Suprapubic skin (tissue), 4 donors: ENCODE measurements around the gene GH1. TPM values are rescaled to one million over a fixed set of nuclear protein-coding genes. Genes with fewer than 3 reads are reported as not detected.

Source experiments
- DNase-seq, 2 donors: peaks; one replicate each; pipeline ENCODE4 v3.0.0-alpha.2; 2019; ENCODE audit warnings: low spot score in 2 of 2
- H3K27ac ChIP-seq: fragments of 200-600 bp; sonication (generic); one replicate; pipeline ENCODE4 v1.5.1; 2019
- H3K27me3 ChIP-seq: fragments of 200-600 bp; sonication (generic); one replicate; pipeline ENCODE4 v1.5.1; 2019
- H3K36me3 ChIP-seq: fragments of 200-600 bp; sonication (generic); one replicate; pipeline ENCODE4 v1.5.1; 2019
- H3K4me1 ChIP-seq: fragments of 200-600 bp; sonication (generic); one replicate; pipeline ENCODE4 v1.5.1; 2019
- H3K4me3 ChIP-seq: fragments of 200-600 bp; sonication (generic); one replicate; pipeline ENCODE4 v1.5.1; 2019; ENCODE audit warnings: mild to moderate bottlenecking
- H3K9me3 ChIP-seq: fragments of 200-600 bp; sonication (generic); one replicate; pipeline ENCODE4 v1.5.1; 2019
- CTCF ChIP-seq, 2 donors: fragments of 200-600 bp in 1 of 2; fragments of 450-650 bp in 1 of 2; sonication (generic) in 1 of 2; IDR thresholded peaks; one replicate each; pipeline ENCODE4 v1.5.1; 2016 to 2019; ENCODE audit warnings: antibody characterized with exemption in 2 of 2, mild to moderate bottlenecking in 1 of 2, moderate library complexity in 1 of 2
- EP300 ChIP-seq: sonication (generic); formaldehyde crosslinking; IDR thresholded peaks from one replicate; pipeline ENCODE4 v1.6.1; 2017; ENCODE audit warnings: antibody characterized with exemption
- POLR2A ChIP-seq, 2 donors: fragments of 450-650 bp; IDR thresholded peaks; one replicate each; pipeline ENCODE4 v1.6.1; 2017; ENCODE audit warnings: antibody characterized with exemption in 2 of 2, mild to moderate bottlenecking in 2 of 2, moderate library complexity in 2 of 2
- POLR2AphosphoS5 ChIP-seq, 3 donors: sonication (generic); formaldehyde crosslinking; IDR thresholded peaks; one replicate each; pipeline ENCODE4 v1.6.1; 2017; ENCODE audit warnings: antibody characterized with exemption in 3 of 3
- WGBS: methylation state at CpG from one replicate; pipeline ENCODE4 v1.1.5; 2018; 5-methylcytosine and 5-hydroxymethylcytosine counted together
- total RNA-seq, 4 donors: library from RNA; depleted of rRNA; stranded (reverse); fragments of >200 nt; gene quantifications; one replicate each; pipeline ENCODE4 v1.1.0, GENCODE V29; 2016

GH1 gene
- total RNA-seq, 4 donors from 2014 or later, result not detected

DNA sequence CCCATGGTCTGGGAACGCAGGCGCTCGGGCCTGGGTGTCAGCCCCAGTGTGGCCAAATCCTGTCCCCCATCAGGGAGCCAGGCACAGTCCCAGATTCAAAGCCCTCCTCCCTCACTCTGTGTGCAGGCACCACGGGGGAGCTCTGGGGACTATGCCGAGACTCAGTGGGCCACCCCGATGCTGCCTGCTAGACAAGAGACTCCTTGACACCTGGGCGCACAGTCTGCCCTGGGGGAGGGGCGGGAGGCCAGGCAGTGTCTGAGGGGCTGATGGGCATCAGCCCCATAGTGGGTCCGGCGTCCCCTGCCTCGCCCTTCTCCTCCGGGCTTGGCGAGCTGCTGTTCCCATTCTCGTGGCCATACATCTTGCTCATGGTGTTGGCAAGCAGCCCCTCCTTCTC, 21.9 kb upstream of the GH1 start:
- H3K36me3 ChIP-seq, result no peaks in the 10 kb centered on the region
- DNase-seq, result no peak
- no peak overlapping the region for H3K4me3 ChIP-seq
- H3K27me3 ChIP-seq, result no peaks in the 10 kb centered on the region
- H3K27ac ChIP-seq, result no peak overlapping the region
- H3K9me3 ChIP-seq, result no peaks in the 10 kb centered on the region
- 100% methylated on average over 6 of the region's 14 CpGs for WGBS
- no peaks in the 10 kb centered on the region for H3K4me1 ChIP-seq
- TF ChIP-seq POLR2AphosphoS5 (IDR thresholded peaks at IDR 0.05) (no peak), CTCF (IDR thresholded peaks at IDR 0.05) (no peak), POLR2A (IDR thresholded peaks at IDR 0.05) (no peak), EP300 (no peak)

- Histone ChIP-seq H3K36me3 (no peaks in the 10 kb centered on the region), H3K9me3 (no peaks in the 10 kb centered on the region), H3K4me3 (no peak overlapping the region), H3K27ac (no peak overlapping the region), H3K27me3 (no peaks in the 10 kb centered on the region), H3K4me1 (no peaks in the 10 kb centered on the region)
- TF ChIP-seq POLR2AphosphoS5 (IDR thresholded peaks at IDR 0.05), result no peak
- no peak for TF ChIP-seq CTCF (IDR thresholded peaks at IDR 0.05)
- TF ChIP-seq POLR2A (IDR thresholded peaks at IDR 0.05), result no peak
- no peak for TF ChIP-seq EP300
- 80% methylated on average over 6 of the region's 6 CpGs for WGBS
- DNase-seq, result no peak
These were observed 21.2 kb upstream of the GH1 start for GRCh38 chr17:63939884-63940283.

GRCh38 chr17:63939401-63939800, 20.8 kb upstream of the GH1 start:
- TF ChIP-seq POLR2A (IDR thresholded peaks at IDR 0.05) (no peak), EP300 (no peak), CTCF (IDR thresholded peaks at IDR 0.05) (no peak), POLR2AphosphoS5 (IDR thresholded peaks at IDR 0.05) (no peak)
- 92% methylated on average over 9 of the region's 9 CpGs for WGBS
- H3K27me3 ChIP-seq, result no peaks in the 10 kb centered on the region
- no peaks in the 10 kb centered on the region for H3K36me3 ChIP-seq
- H3K4me3 ChIP-seq, result no peak overlapping the region
- no peak overlapping the region for H3K27ac ChIP-seq
- H3K4me1 ChIP-seq, result no peaks in the 10 kb centered on the region
- no peaks in the 10 kb centered on the region for H3K9me3 ChIP-seq
- DNase-seq, result no peak

DNA sequence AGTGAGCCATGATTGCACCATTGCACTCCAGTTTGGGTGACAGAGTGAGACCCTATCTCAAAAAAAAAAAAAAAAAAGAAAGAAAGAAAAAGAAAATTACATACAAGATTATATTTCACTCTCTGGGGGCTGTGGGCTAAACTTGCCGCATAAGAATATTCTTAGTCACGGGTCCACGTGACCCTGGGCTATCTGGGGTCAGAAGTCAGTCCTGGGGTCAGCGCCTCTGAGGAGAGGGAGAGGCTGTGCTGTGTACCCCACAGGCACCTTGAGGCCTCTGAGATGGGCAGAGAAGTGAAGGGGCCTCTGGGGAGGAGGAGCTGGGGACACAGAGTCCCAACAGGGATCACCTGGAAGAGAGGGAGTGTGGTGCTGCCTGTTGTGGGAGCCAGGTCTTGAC, 19.3 kb upstream of the GH1 start:
- Histone ChIP-seq H3K4me3 (no peak overlapping the region), H3K9me3 (no peaks in the 10 kb centered on the region), H3K27me3 (no peaks in the 10 kb centered on the region), H3K4me1 (no peaks in the 10 kb centered on the region), H3K27ac (no peak overlapping the region), H3K36me3 (no peaks in the 10 kb centered on the region)
- no peak for TF ChIP-seq CTCF (IDR thresholded peaks at IDR 0.05)
- no peak for DNase-seq
- WGBS, result 93% methylated on average over 4 of the region's 4 CpGs

DNA sequence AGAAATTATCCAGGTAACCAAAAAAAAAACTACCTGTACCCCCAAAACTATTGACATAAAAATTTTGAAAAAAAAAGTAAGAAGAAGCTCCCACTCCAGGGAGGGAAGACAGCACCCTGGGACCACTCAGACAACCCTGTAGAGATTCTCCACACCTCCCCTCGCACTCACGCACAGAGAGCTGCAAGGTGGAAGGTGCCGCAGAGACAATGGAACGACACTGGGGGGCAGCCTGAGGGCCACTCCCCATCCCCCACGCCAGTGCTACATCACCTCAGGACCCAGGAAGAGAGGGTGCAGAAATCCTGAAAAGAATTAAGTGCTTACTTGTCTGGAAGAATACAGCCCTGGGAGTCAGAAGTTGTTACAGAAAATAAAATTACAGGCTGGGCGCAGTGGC, 18.7 kb upstream of the GH1 start:
- Histone ChIP-seq H3K4me1 (no peaks in the 10 kb centered on the region), H3K4me3 (no peak overlapping the region), H3K36me3 (no peaks in the 10 kb centered on the region), H3K27me3 (no peaks in the 10 kb centered on the region), H3K9me3 (no peaks in the 10 kb centered on the region), H3K27ac (no peak overlapping the region)
- DNase-seq, result no peak
- TF ChIP-seq POLR2AphosphoS5 (IDR thresholded peaks at IDR 0.05) (no peak), CTCF (IDR thresholded peaks at IDR 0.05) (no peak), EP300 (no peak), POLR2A (IDR thresholded peaks at IDR 0.05) (no peak)
- 87% methylated on average over 6 of the region's 6 CpGs for WGBS
